ENCODE data around the gene ALK.

GRCh38 chr2:29762239-29762638 is 159.1 kb downstream of the ALK start:
- TF ChIP-seq TAF1 (IDR thresholded peaks at IDR 0.05; ENCODE audit: low read depth) (no peak), EP300 (IDR thresholded peaks at IDR 0.05; ENCODE audit: borderline replicate concordance) (no peak)

All from Ishikawa (cell line).